ENCODE measurements around the gene TMEM63B. TPM values are rescaled to one million over a fixed set of nuclear protein-coding genes. Genes with fewer than 3 reads are reported as not detected.
A peak's percentile ranks its signal among the peaks of the same experiment; 100 is the strongest.
"Not testable (repeated sequence)": the region's sequence is repeated elsewhere in the genome, so short reads cannot be mapped to it uniquely, and the experiment has no call there.

The TMEM63B gene
- total RNA-seq, 1 donor from 2014 or later, result 51.2 TPM

GRCh38 chr6:44180406-44180805 lies 53.1 kb downstream of the TMEM63B start:
- no peak overlapping the region for H3K27ac Mint-ChIP-seq (ENCODE audit: unreplicated experiment)
- peaks cover 9% of the 10 kb centered on the region for H3K4me1 Mint-ChIP-seq
- no peaks in the 10 kb centered on the region for H3K9me3 Mint-ChIP-seq
- no peak for DNase-seq (ENCODE audit: low read depth, low spot score)
- H3K27me3 Mint-ChIP-seq (ENCODE audit: low read depth), result no peaks in the 10 kb centered on the region
- H3K4me3 Mint-ChIP-seq, result no peak overlapping the region
- H3K36me3 Mint-ChIP-seq (ENCODE audit: low read depth), result no peaks in the 10 kb centered on the region
- no peak for TF ChIP-seq CTCF (conservative IDR thresholded peaks at IDR 0.05)

- Mint-ChIP-seq H3K9me3 (no peaks in the 10 kb centered on the region), H3K4me1 (peaks cover 12% of the 10 kb centered on the region), H3K27me3 (ENCODE audit: low read depth) (no peaks in the 10 kb centered on the region), H3K36me3 (ENCODE audit: low read depth) (no peaks in the 10 kb centered on the region), H3K27ac (ENCODE audit: unreplicated experiment) (no peak overlapping the region), H3K4me3 (no peak overlapping the region)
- TF ChIP-seq CTCF (conservative IDR thresholded peaks at IDR 0.05), result no peak
- DNase-seq (ENCODE audit: low read depth, low spot score), result no peak
Measured at GRCh38 chr6:44180886-44181285, 53.5 kb downstream of the TMEM63B start.

GRCh38 chr6:44181784-44182183 lies 54.4 kb downstream of the TMEM63B start:
- H3K27ac Mint-ChIP-seq (ENCODE audit: unreplicated experiment); H3K36me3 Mint-ChIP-seq (ENCODE audit: low read depth); DNase-seq (ENCODE audit: low read depth, low spot score); H3K4me3 Mint-ChIP-seq; H3K27me3 Mint-ChIP-seq (ENCODE audit: low read depth); H3K9me3 Mint-ChIP-seq: not testable (repeated sequence)
- peaks cover 21% of the 10 kb centered on the region for H3K4me1 Mint-ChIP-seq

GRCh38 chr6:44182911-44183390 lies 55.6 kb downstream of the TMEM63B start:
- Mint-ChIP-seq H3K27me3 (ENCODE audit: low read depth) (no peaks in the 10 kb centered on the region), H3K36me3 (ENCODE audit: low read depth) (no peaks in the 10 kb centered on the region), H3K27ac (ENCODE audit: unreplicated experiment) (peak overlapping the region; percentile 67), H3K4me3 (no peak overlapping the region), H3K9me3 (no peaks in the 10 kb centered on the region), H3K4me1 (peaks cover 24% of the 10 kb centered on the region)
- TF ChIP-seq CTCF (conservative IDR thresholded peaks at IDR 0.05), result no peak
- no peak for DNase-seq (ENCODE audit: low read depth, low spot score)

GRCh38 chr6:44183783-44184182 lies 56.4 kb downstream of the TMEM63B start:
- no peak overlapping the region for H3K27ac Mint-ChIP-seq (ENCODE audit: unreplicated experiment)
- no peak for TF ChIP-seq CTCF (conservative IDR thresholded peaks at IDR 0.05)
- no peaks in the 10 kb centered on the region for H3K27me3 Mint-ChIP-seq (ENCODE audit: low read depth)
- DNase-seq (ENCODE audit: low read depth, low spot score), result no peak
- no peak overlapping the region for H3K4me3 Mint-ChIP-seq
- H3K4me1 Mint-ChIP-seq, result peaks cover 20% of the 10 kb centered on the region
- no peaks in the 10 kb centered on the region for H3K9me3 Mint-ChIP-seq
- H3K36me3 Mint-ChIP-seq (ENCODE audit: low read depth), result no peaks in the 10 kb centered on the region

GRCh38 chr6:44185356-44185755 lies 58.0 kb downstream of the TMEM63B start:
- H3K27me3 Mint-ChIP-seq (ENCODE audit: low read depth), result not testable (repeated sequence)

More at GRCh38 chr6:44185356-44185755, 58.0 kb downstream of the TMEM63B start:
- not testable (repeated sequence) for H3K27ac Mint-ChIP-seq (ENCODE audit: unreplicated experiment); H3K36me3 Mint-ChIP-seq (ENCODE audit: low read depth); DNase-seq (ENCODE audit: low read depth, low spot score); H3K4me3 Mint-ChIP-seq; H3K9me3 Mint-ChIP-seq
- H3K4me1 Mint-ChIP-seq, result peaks cover 20% of the 10 kb centered on the region
